Hepatocyte (in vitro differentiated cells): ENCODE results near the gene WNK1. TPM values are rescaled to one million over a fixed set of nuclear protein-coding genes. Genes with fewer than 3 reads are reported as not detected.

Source experiments
- DNase-seq: peaks from one replicate; pipeline ENCODE4 v3.0.0-alpha.2; 2016; ENCODE audit warnings: low spot score
- H2AFZ ChIP-seq: fragments of 200-600 bp; sonication (generic); 2 replicates; pipeline ENCODE4 v1.6.0; 2016; ENCODE audit warnings: antibody characterized with exemption, mild to moderate bottlenecking
- H3K27ac ChIP-seq: fragments of 200-600 bp; sonication (generic); 2 replicates; pipeline ENCODE4 v1.5.1; 2016; ENCODE audit warnings: mild to moderate bottlenecking
- H3K27me3 ChIP-seq: fragments of 200-600 bp; sonication (generic); 2 replicates; pipeline ENCODE4 v1.6.1; 2016
- H3K36me3 ChIP-seq: fragments of 200-600 bp; sonication (generic); replicated peaks from 2 replicates; pipeline ENCODE4 v1.5.1; 2016; ENCODE audit warnings: low read depth; ENCODE audit not compliant: insufficient read depth
- H3K4me1 ChIP-seq: fragments of 200-600 bp; sonication (generic); 2 replicates; pipeline ENCODE4 v1.5.1; 2016; ENCODE audit warnings: mild to moderate bottlenecking, moderate library complexity; ENCODE audit not compliant: insufficient read depth
- H3K4me2 ChIP-seq: fragments of 200-600 bp; sonication (generic); 2 replicates; pipeline ENCODE4 v1.6.0; 2016
- H3K4me3 ChIP-seq: fragments of 200-600 bp; sonication (generic); 2 replicates; pipeline ENCODE4 v1.5.1; 2016; ENCODE audit warnings: mild to moderate bottlenecking
- H3K79me2 ChIP-seq: fragments of 200-600 bp; sonication (generic); 2 replicates; pipeline ENCODE4 v1.6.0; 2017; ENCODE audit warnings: mild to moderate bottlenecking
- H3K9me2 ChIP-seq: fragments of 200-600 bp; sonication (generic); replicated peaks from 2 replicates; pipeline ENCODE4 v1.6.0; 2017; ENCODE audit warnings: mild to moderate bottlenecking; ENCODE audit not compliant: insufficient read depth
- H3K9me3 ChIP-seq: fragments of 200-600 bp; sonication (generic); 2 replicates; pipeline ENCODE4 v1.5.1; 2016; ENCODE audit warnings: low read depth, mild to moderate bottlenecking
- H4K20me1 ChIP-seq: fragments of 200-600 bp; sonication (generic); 2 replicates; pipeline ENCODE4 v1.6.0; 2016; ENCODE audit warnings: mild to moderate bottlenecking; ENCODE audit not compliant: insufficient read depth, poor library complexity, severe bottlenecking
- EZH2 ChIP-seq: fragments of 200-600 bp; sonication (generic); IDR thresholded peaks from 2 replicates; pipeline ENCODE4 v1.6.1; 2016; ENCODE audit warnings: antibody characterized with exemption, mild to moderate bottlenecking, borderline replicate concordance
- EZH2phosphoT487 ChIP-seq: fragments of 200-600 bp; sonication (generic); IDR thresholded peaks from one replicate; pipeline ENCODE4 v1.6.1; 2018; ENCODE audit warnings: antibody characterized with exemption, mild to moderate bottlenecking, low read depth, moderate library complexity; ENCODE audit not compliant: unreplicated experiment, severe bottlenecking
- WGBS: methylation state at CpG from one replicate; pipeline ENCODE4 v1.1.6; 2016; ENCODE audit warnings: low lambda C conversion rate; ENCODE audit errors: missing lambda C conversion rate; 5-methylcytosine and 5-hydroxymethylcytosine counted together
- polyA plus RNA-seq: library from polyadenylated mRNA; unstranded; fragments of >200 nt; fragmentation: Nextera tagmentation; extraction: Ambion mirVana; gene quantifications from 2 replicates; pipeline ENCODE4 v1.2.1, GENCODE V29; 2016
- total RNA-seq: library from RNA; depleted of rRNA; stranded (reverse); fragments of >200 nt; gene quantifications from 2 replicates; pipeline ENCODE4 v1.2.3, GENCODE V29; 2014
- TF ChIP-seq, protein P1 (sequence below): fragments of 200-600 bp; sonication (generic); IDR thresholded peaks from 2 replicates; pipeline ENCODE4 v1.5.1; 2016; ENCODE audit warnings: antibody characterized with exemption, mild to moderate bottlenecking; ENCODE audit not compliant: poor library complexity

Gene WNK1
- total and polyA plus RNA-seq, 2 experiments from 2014 or later: 58.5 to 62.6 TPM

DNA sequence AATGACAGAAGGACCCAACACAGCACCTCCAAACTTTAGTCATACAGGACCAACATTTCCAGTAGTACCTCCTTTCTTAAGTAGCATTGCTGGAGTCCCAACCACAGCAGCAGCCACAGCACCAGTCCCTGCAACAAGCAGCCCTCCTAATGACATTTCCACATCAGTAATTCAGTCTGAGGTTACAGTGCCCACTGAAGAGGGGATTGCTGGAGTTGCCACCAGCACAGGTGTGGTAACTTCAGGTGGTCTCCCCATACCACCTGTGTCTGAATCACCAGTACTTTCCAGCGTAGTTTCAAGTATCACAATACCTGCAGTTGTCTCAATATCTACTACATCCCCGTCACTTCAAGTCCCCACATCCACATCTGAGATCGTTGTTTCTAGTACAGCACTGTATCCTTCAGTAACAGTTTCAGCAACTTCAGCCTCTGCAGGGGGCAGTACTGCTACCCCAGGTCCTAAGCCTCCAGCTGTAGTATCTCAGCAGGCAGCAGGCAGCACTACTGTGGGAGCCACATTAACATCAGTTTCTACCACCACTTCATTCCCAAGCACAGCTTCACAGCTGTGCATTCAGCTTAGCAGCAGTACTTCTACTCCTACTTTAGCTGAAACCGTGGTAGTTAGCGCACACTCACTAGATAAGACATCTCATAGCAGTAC, 132.5 kb downstream of the WNK1 start:
- Histone ChIP-seq H3K9me3 (no peaks in the 10 kb centered on the region), H3K4me3 (no peak overlapping the region), H3K9me2 (no peaks in the 10 kb centered on the region), H4K20me1 (no peaks in the 10 kb centered on the region), H3K27ac (no peak overlapping the region), H3K27me3 (no peaks in the 10 kb centered on the region), H2AFZ (no peak overlapping the region), H3K4me1 (no peaks in the 10 kb centered on the region), H3K4me2 (no peak overlapping the region), H3K36me3 (no peaks in the 10 kb centered on the region), H3K79me2 (no peaks in the 10 kb centered on the region)
- no peak for DNase-seq
- TF ChIP-seq, protein P1, sequence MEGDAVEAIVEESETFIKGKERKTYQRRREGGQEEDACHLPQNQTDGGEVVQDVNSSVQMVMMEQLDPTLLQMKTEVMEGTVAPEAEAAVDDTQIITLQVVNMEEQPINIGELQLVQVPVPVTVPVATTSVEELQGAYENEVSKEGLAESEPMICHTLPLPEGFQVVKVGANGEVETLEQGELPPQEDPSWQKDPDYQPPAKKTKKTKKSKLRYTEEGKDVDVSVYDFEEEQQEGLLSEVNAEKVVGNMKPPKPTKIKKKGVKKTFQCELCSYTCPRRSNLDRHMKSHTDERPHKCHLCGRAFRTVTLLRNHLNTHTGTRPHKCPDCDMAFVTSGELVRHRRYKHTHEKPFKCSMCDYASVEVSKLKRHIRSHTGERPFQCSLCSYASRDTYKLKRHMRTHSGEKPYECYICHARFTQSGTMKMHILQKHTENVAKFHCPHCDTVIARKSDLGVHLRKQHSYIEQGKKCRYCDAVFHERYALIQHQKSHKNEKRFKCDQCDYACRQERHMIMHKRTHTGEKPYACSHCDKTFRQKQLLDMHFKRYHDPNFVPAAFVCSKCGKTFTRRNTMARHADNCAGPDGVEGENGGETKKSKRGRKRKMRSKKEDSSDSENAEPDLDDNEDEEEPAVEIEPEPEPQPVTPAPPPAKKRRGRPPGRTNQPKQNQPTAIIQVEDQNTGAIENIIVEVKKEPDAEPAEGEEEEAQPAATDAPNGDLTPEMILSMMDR: no peak
- TF ChIP-seq EZH2phosphoT487 (no peak), EZH2 (no peak)
- WGBS: 92% methylated on average over 5 of the region's 5 CpGs

DNA sequence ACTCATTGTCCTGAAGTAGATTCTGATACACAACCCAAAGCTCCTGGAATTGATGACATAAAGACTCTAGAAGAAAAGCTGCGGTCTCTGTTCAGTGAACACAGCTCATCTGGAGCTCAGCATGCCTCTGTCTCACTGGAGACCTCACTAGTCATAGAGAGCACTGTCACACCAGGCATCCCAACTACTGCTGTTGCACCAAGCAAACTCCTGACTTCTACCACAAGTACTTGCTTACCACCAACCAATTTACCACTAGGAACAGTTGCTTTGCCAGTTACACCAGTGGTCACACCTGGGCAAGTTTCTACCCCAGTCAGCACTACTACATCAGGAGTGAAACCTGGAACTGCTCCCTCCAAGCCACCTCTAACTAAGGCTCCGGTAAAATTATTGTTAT, 133.3 kb downstream of the WNK1 start:
- Histone ChIP-seq H3K27ac (no peak overlapping the region), H2AFZ (no peak overlapping the region), H3K4me1 (no peaks in the 10 kb centered on the region), H3K27me3 (no peaks in the 10 kb centered on the region), H3K9me3 (no peaks in the 10 kb centered on the region), H3K9me2 (no peaks in the 10 kb centered on the region), H4K20me1 (no peaks in the 10 kb centered on the region), H3K79me2 (no peaks in the 10 kb centered on the region), H3K36me3 (no peaks in the 10 kb centered on the region), H3K4me3 (no peak overlapping the region), H3K4me2 (no peak overlapping the region)
- no peak for DNase-seq
- TF ChIP-seq EZH2: no peak
- TF ChIP-seq EZH2phosphoT487: no peak
- TF ChIP-seq, protein P1: no peak
- whole genome bisulfite sequencing: 100% methylated on average over 2 of the region's 2 CpGs

DNA sequence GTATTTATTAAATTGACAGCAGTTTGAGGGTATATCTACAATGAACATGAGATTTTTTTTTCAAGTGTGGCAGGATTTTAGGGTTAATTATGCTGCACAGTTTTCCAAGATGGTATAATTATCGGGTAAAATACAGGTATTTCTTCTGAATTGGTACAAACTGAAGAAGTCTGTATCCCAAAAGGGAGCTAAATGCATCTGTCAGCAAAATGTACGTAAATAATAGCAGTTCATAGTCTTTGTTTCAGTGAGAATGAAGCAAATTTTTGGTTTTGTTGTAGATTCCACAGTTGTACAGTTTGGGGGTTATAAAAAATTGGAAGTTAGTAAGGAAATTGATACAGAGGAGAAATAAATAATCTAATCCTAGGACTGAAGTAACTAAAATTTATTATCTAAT, 133.8 kb downstream of the WNK1 start:
- TF ChIP-seq EZH2phosphoT487: no peak
- TF ChIP-seq EZH2: no peak
- TF ChIP-seq, protein P1: no peak
- no peak overlapping the region for H3K4me3 ChIP-seq
- H3K9me2 ChIP-seq: no peaks in the 10 kb centered on the region
- H3K27me3 ChIP-seq: no peaks in the 10 kb centered on the region
- H3K9me3 ChIP-seq: no peaks in the 10 kb centered on the region
- no peak for DNase-seq
- no peaks in the 10 kb centered on the region for H3K36me3 ChIP-seq
- H3K4me1 ChIP-seq: no peaks in the 10 kb centered on the region
- WGBS: 100% methylated on average over 2 of the region's 2 CpGs
- no peaks in the 10 kb centered on the region for H4K20me1 ChIP-seq
- H3K4me2 ChIP-seq: no peak overlapping the region
- H2AFZ ChIP-seq: no peak overlapping the region
- no peaks in the 10 kb centered on the region for H3K79me2 ChIP-seq
- no peak overlapping the region for H3K27ac ChIP-seq
